Measurements from ENCODE around the gene C11orf86. TPM values are rescaled to one million over a fixed set of nuclear protein-coding genes. Genes with fewer than 3 reads are reported as not detected.

Gene C11orf86
- total and polyA plus RNA-seq, 7 donors = 0.04 to 0.10 TPM; not detected in 5

DNA sequence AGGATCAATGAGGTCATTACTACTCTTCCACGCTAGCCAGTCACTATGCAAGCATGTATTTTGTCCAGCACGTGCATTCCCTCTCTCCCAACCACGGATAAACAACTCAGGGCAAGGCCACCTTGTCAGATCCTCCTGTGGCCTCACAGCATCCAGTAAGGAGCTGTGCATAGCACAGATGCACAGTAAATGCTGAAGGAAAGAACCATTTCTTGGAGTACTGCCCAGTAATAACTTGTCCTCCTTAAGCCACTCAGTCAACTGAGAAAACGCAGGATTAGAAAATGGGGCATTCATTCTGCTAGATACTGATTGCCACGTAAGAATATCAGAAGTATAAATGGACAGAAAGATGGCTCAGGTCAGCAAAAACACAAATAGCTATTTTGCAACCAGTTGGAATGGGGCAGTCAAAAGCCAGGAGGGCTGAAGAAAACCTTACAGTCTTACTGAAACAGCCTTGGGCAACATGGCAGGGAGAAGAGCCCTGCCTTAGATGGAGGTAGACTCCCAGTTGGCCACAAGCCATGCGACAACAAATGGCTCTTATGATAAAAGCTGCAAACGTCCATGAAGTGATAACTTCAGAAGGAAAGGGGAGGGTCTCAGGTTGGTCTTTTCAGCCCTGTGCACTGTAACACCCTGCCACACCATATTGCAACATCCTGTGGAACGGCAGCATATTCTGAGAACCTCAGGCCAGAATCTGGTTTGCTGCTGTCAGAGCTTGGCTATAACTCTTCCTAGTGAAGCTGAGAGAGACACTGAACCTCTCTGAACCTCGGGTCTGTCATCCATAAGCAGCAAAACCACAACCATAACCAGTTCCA is 39.9 kb upstream of the C11orf86 start:
- no peak for DNase-seq
- no peak overlapping the region for H3K27ac ChIP-seq
- 76 to 82% (median 76%) methylated on average over 9 of the region's 9 CpGs for WGBS, 3 donors
- intact Hi-C loops (cut with DNase I) = no loop called here
- H3K9me3 ChIP-seq = no peaks in the 10 kb centered on the region
- no peak for ATAC-seq
- no peaks in the 10 kb centered on the region for H3K27me3 ChIP-seq (ENCODE audit: insufficient read depth in 3 of 3, low read length in 2 of 3)
- H3K4me1 ChIP-seq = no peaks in the 10 kb centered on the region
- H3K36me3 ChIP-seq (ENCODE audit: insufficient read depth in 1 of 2, low read depth in 1 of 2) = no peaks in the 10 kb centered on the region
- TF ChIP-seq, protein P1, sequence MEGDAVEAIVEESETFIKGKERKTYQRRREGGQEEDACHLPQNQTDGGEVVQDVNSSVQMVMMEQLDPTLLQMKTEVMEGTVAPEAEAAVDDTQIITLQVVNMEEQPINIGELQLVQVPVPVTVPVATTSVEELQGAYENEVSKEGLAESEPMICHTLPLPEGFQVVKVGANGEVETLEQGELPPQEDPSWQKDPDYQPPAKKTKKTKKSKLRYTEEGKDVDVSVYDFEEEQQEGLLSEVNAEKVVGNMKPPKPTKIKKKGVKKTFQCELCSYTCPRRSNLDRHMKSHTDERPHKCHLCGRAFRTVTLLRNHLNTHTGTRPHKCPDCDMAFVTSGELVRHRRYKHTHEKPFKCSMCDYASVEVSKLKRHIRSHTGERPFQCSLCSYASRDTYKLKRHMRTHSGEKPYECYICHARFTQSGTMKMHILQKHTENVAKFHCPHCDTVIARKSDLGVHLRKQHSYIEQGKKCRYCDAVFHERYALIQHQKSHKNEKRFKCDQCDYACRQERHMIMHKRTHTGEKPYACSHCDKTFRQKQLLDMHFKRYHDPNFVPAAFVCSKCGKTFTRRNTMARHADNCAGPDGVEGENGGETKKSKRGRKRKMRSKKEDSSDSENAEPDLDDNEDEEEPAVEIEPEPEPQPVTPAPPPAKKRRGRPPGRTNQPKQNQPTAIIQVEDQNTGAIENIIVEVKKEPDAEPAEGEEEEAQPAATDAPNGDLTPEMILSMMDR (IDR thresholded peaks at IDR 0.05) = no peak
- no peak overlapping the region for H3K4me3 ChIP-seq

DNA sequence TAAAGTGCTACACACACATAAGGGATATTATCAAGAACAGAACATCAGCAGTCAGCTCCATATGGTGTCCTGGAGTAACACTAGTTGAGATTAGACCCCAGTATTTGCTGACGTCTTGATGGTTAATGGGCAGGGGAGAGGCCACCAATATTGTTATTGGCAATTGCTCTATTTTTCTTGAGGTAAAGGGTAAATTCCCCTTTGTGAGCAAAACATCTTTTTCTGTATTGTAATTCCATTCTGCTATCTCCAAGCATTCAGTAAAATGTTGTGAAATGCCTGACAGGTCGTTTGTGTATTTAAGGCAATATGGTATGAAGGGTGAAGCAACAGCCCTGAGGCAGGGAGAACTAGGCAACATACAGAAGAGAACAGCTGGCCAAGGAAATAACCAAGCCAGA is 38.8 kb upstream of the C11orf86 start:
- Histone ChIP-seq H3K27ac (no peak overlapping the region), H3K4me3 (no peak overlapping the region), H3K27me3 (ENCODE audit: insufficient read depth in 3 of 3, low read length in 2 of 3) (no peaks in the 10 kb centered on the region), H3K4me1 (no peaks in the 10 kb centered on the region), H3K9me3 (no peaks in the 10 kb centered on the region), H3K36me3 (ENCODE audit: insufficient read depth in 1 of 2, low read depth in 1 of 2) (no peaks in the 10 kb centered on the region)
- 83 to 89% (median 84%) methylated on average over 2 of the region's 2 CpGs for WGBS, 3 donors
- ATAC-seq (no peak), DNase-seq (no peak)
- TF ChIP-seq, protein P1 (IDR thresholded peaks at IDR 0.05) = no peak
- intact Hi-C loops (cut with DNase I) = no loop called here

DNA sequence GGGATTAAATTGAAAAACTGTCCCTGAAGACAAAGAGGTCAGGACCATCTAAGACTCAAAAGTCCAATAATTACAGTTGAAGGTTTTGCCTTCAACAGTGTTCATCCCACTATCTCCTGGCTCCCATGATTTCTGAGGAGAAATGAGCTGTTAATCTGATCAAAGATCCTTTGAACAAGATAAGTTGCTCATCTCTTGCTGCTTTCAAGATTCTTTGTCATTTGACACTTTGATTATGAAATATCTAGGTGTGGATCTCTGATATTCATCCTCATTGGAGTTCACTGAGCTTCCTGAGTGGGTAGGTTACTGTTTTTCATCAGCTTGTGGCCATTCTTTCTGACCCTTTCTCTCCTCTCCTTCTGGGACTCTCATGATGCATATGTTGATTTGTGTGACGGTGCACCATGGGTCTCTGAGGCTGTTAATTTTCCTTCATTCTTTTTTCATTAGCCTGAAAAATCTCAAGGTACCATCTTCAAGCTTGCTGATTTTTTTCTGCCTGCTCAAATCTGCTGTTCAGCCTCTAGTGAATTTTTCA is 37.8 kb upstream of the C11orf86 start:
- TF ChIP-seq, protein P1 (IDR thresholded peaks at IDR 0.05) = no peak
- no peaks in the 10 kb centered on the region for H3K9me3 ChIP-seq
- 94 to 96% (median 95%) methylated on average over 1 of the region's 1 CpG for whole genome bisulfite sequencing, 3 donors
- DNase-seq (no peak), ATAC-seq (no peak)
- intact Hi-C loops (cut with DNase I) = no loop called here
- no peaks in the 10 kb centered on the region for H3K36me3 ChIP-seq (ENCODE audit: insufficient read depth in 1 of 2, low read depth in 1 of 2)
- no peaks in the 10 kb centered on the region for H3K27me3 ChIP-seq (ENCODE audit: insufficient read depth in 3 of 3, low read length in 2 of 3)
- H3K4me1 ChIP-seq = no peaks in the 10 kb centered on the region
- H3K27ac ChIP-seq = no peak overlapping the region
- no peak overlapping the region for H3K4me3 ChIP-seq

DNA sequence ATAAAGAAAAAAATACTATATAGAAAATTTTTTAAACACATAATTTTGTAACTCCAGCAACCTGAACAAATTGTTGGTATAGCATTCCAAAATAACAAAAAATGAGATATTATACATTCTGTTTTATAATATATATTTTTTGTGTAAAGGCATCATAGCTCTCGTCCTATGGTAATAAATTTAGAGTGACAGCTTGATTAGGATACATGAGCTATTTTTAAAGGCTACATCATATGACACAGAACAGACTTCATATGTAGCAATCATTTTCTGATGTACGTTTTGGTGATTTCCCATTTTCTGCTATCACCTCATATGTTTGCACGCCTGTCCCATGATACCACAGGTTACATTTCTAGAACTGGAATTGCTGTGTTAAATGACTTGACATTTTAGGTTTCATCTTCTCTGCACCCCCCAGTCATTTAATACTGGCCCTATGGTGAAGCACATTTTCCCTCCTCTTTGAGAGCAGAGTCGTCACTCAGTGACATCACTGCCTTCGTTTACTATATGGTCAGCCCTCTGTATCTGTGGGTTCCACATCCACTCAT is 36.4 kb upstream of the C11orf86 start:
- Histone ChIP-seq H3K9me3 (no peaks in the 10 kb centered on the region), H3K27ac (no peak overlapping the region), H3K4me3 (no peak overlapping the region), H3K27me3 (ENCODE audit: insufficient read depth in 3 of 3, low read length in 2 of 3) (no peaks in the 10 kb centered on the region), H3K36me3 (ENCODE audit: insufficient read depth in 1 of 2, low read depth in 1 of 2) (no peaks in the 10 kb centered on the region), H3K4me1 (no peaks in the 10 kb centered on the region)
- 73 to 92% (median 79%) methylated on average over 5 of the region's 5 CpGs for WGBS, 3 donors
- TF ChIP-seq, protein P1 (IDR thresholded peaks at IDR 0.05) = no peak
- ATAC-seq (no peak), DNase-seq (no peak)
- intact Hi-C loops (cut with DNase I) = no loop called here
